ENCODE measurements around the gene PGM5. TPM values are rescaled to one million over a fixed set of nuclear protein-coding genes. Genes with fewer than 3 reads are reported as not detected.
A peak's percentile ranks its signal among the peaks of the same experiment; 100 is the strongest.

Gene PGM5
- total RNA-seq, 2 donors from 2014 or later: 258 to 276 TPM

DNA sequence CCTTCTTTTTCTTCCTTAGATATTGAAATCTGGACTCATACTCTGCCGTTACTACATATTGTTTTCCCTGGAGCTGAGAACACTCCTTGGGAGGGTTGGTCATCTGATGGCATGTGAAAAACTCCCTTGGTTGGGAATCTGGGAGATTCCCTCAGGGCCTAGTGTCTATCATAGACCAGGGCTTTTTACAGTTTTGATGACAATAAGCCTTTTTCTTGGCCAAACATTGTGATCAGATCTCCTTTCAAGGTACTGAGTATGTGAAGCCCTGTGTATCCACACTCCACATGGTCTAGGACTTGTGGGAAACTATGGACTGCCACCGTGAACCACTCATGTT, 151.4 kb downstream of the PGM5 start:
- ATAC-seq (peak in 1 of 2 donors; percentile 19), DNase-seq (no peak)
- intact Hi-C loops (cut with DNase I): loop anchor here in 1 of 2 donors (10.0 kb wide), 1 partner anchor 93 kb away; no protein-coding TSS in a partner anchor

DNA sequence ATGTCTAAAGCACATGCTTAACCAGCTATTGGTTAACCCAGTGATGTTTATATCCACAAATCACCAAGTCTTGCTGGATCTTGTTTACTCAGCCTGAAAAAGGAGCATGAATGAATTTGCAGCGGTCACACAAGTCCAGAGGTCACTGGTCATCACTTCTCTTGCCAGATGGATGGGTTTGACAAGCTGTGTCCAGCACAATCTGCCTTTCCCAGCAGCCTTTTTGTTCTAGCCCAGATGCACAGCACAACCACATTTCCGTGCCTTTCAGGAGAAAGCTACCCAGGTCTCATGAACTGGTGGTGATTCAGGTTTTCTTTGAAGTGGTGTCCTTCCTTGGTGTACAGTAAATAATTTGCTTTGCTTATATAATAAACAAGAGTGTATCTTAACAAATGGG, 152.1 kb downstream of the PGM5 start:
- ATAC-seq: no peak
- intact Hi-C loops (cut with DNase I): loop anchor here in 1 of 2 donors (10.0 kb wide), 1 partner anchor 94 kb away; no protein-coding TSS in a partner anchor

DNA sequence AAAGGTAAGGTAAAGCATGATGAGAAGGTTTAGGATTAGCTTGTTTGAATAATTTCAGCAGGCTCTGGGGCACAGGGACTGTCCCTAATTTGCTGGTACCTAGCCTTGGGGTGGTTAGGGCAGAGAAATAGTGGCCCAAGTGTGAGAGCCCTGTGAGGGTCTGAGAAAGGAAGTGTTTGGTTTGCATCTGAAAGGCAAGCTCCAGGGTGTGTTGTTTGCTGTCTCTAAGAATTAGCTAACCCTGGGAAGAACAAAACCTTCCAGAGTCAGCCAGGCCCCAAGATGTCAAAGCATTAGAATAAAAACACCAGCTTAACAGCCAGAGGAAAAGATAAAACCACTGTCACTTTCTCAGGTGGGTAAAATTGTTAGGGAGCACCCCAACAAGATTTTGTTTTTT, 153.3 kb downstream of the PGM5 start:
- intact Hi-C loops (cut with DNase I): loop anchor here in 1 of 2 donors (10.0 kb wide), 2 partner anchors 55 to 95 kb away; no protein-coding TSS in a partner anchor
- no peak for ATAC-seq
- no peak for DNase-seq

More for the DNA sequence above, 152.1 kb downstream of the PGM5 start:
- DNase-seq: no peak

DNA sequence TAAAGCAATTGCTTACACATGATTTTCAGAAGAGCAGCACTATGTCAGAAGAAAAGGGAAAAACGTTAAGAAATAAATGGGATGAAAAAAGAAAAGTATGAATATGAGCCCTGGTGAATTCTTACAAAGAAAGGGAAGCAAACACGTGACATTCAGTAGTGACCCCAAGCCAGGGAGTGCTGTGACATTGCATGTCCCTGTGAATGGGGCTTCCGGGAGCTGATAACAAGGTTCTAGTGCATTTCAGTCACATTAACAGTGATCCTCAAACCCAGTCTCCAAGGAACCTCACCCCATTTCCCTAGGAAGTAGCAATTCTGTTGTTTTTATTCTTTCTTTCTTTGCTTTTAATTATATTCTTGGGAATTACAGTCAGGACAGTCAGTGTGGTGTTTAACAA, 157.0 kb downstream of the PGM5 start:
- DNase-seq (no peak), ATAC-seq (peak in 1 of 2 donors; percentile 53)
- intact Hi-C loops (cut with DNase I): loop anchor here in 1 of 2 donors (10.0 kb wide), 1 partner anchor 51 kb away; no protein-coding TSS in a partner anchor

DNA sequence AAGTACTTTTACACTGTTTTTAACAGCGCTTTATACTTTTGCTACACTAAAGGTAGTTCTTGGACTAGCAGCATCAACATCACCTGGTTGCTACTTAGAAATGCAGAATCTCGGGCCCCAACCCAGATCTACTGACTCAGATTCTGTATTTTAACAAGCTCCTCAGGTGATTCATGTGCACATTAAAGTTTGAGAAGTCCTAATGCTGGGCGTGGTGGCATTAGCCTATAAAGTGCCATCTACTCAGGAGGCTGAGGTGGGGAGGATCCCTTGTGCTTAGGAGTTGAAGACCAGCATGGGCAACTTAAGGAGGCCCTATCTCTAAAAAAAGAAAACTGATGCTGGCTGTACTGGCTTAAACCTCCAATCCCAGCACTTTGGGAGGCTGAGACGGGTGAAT, 157.6 kb downstream of the PGM5 start:
- ATAC-seq (no peak), DNase-seq (no peak)
- intact Hi-C loops (cut with DNase I): loop anchor here in 1 of 2 donors (10.0 kb wide), 1 partner anchor 51 kb away; no protein-coding TSS in a partner anchor

DNA sequence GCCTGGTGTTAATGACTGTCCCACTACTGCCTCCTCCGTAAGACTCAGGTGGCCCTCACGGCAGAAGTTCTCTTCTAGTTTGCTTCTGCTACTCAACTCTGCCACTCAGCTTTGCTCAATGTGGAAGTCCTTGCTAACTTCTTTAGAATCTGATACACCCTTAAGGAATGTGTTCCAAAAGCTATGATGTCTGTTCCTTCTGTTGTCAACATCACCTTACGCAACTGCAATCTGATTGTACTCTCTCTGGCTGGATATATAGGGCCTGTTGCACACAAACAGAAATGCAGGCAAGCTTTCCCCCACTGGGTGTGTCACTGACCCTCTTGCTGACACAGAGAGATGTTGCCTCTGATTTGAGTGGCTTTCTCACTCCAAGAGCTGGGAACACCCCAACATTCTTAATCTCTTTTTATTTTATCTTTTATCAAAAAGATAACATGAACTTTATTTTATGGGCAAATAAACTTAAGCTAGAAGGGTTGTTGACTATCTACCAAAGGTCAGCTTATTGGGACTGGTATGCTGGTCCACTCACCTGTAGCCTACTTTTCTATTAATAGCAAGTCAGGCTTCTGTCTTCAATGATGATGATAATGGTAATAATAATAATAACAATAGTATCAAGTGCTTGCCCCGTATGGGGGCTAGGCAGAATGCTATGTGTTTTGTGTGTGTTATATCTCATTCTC, 159.1 kb downstream of the PGM5 start:
- intact Hi-C loops (cut with DNase I): loop anchor here in 1 of 2 donors (10.0 kb wide), 1 partner anchor 49 kb away; no protein-coding TSS in a partner anchor
- DNase-seq: no peak
- peak in 1 of 2 donors; percentile 57 for ATAC-seq

DNA sequence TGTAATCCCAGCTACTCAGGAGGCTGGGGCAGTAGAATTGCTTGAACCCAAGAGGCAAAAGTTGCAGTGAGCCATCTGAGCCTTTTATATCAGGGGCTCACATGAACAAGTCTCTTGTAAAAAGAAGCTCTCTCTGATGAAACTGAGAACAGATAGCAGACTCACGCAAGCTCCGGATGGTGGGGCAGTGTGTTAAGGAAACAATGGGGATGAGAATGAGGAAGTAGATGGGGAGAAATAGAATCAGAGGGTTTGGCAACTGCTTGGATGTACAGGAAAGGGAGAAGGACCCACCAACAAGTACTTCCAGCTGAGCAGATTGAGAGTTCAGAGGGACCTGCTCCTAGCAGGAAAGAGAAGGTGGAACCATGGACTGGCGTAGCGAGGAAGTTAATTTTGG, 165.7 kb downstream of the PGM5 start:
- DNase-seq: no peak
- ATAC-seq: no peak
- intact Hi-C loops (cut with DNase I): no loop called here

DNA sequence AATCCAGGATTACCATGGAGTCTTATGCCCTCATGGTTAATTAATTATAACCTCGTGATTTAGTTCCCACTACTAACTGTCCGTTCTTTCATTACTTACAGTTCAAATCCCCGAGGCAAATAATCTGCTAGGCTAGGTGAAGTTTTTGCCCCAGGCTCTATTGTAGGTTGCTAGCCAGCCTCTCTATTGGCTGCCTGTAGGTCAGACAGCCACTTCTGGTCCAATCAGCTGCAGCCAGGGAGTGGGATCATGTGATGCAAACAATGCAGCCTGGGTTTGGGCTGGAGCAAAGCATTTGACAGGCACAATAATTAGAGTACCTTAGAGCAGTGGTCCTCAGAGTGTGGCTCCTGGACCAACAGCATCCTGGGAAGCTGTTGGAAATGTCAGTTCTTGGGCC, 166.5 kb downstream of the PGM5 start:
- ATAC-seq (no peak), DNase-seq (no peak)
- intact Hi-C loops (cut with DNase I): no loop called here

DNA sequence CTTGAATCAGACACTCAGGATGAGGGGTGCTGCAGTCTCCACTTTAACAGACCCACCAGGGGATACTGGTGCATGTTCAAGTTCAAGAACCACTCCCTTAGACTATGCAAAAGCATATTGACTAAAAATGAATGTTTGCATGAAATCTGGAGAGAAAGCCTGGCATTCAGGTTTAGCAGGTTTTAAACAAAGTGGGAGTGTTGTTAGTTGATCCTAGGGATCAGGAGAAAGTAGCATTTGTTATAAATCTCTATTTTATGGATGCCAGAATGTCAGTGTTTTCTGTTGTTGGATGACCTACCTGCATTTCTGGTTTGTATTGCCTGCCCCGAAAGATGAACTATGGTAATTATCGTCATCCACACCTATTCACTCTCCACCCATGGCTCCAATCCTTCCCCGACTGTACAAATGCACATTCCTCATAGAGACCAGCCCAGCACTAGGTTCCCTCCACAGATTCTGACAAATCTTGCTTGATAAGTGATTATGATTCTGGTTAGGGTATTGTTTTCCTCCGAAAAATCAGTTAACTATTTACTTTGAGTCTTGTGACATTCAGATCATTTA, 167.0 kb downstream of the PGM5 start:
- no peak for DNase-seq
- intact Hi-C loops (cut with DNase I): no loop called here

DNA sequence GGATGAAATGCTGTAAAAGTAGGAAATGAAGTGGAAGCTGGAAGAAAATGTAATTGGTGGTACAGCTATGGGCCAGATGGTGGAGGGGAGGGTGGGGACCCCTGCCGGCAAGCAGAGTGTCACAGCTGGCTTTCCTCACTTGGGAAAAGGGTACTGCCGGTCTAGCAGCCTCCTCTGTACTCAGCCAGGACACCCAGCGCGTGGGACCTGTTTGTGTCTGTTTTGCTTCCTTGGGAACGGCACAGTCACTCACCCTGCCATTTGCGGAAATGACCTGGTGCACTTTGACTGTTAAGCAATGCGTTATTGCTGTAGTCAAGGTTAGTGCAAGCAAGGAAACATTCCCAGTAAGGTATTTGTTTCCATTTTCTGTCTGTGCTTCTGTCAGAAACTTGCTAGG, 174.2 kb downstream of the PGM5 start:
- intact Hi-C loops (cut with DNase I): no loop called here
- peak; percentile 83 for DNase-seq
- peak; percentile 89 to 93 for ATAC-seq

More for the DNA sequence above, 167.0 kb downstream of the PGM5 start:
- ATAC-seq: no peak

DNA sequence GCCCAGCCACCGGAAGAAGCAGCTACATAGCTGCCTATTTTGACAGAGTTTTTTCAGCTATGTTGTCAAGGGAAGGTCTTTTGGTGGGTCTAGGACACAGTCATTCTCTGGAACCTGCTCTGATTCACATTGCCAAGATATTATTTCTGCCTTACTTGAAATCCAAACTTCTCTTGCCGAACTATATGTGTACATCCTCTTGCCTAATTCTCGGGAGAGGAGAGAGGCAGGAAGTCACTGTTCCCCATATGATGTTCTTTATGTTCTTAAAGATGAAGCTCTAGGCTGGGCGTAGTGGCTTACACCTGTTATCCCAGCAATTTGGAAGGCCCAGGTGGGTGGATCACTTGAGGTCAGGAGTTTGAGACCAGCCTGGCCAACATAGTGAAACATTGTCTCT, 175.7 kb downstream of the PGM5 start:
- intact Hi-C loops (cut with DNase I): no loop called here
- no peak for ATAC-seq
- no peak for DNase-seq

DNA sequence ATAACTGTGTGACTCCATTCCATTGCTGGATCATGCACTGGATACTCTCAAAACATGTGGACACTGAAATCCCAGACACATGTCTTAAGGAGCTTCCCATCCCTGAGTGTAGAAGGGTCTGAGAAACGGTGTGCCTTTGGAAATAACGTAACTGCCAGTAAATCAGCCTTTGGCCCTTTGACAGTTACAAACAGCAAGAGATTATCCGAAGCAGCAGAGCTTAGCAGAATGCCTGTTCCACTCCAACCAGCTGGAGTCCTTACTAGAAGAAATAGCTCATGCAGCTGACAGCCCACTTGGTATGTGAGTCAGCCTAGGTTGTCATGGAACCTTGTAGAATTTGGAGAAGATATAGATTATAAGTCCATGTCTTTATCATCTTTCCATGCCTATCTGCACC, 177.3 kb downstream of the PGM5 start:
- intact Hi-C loops (cut with DNase I): no loop called here
- DNase-seq: no peak
- ATAC-seq: no peak

DNA sequence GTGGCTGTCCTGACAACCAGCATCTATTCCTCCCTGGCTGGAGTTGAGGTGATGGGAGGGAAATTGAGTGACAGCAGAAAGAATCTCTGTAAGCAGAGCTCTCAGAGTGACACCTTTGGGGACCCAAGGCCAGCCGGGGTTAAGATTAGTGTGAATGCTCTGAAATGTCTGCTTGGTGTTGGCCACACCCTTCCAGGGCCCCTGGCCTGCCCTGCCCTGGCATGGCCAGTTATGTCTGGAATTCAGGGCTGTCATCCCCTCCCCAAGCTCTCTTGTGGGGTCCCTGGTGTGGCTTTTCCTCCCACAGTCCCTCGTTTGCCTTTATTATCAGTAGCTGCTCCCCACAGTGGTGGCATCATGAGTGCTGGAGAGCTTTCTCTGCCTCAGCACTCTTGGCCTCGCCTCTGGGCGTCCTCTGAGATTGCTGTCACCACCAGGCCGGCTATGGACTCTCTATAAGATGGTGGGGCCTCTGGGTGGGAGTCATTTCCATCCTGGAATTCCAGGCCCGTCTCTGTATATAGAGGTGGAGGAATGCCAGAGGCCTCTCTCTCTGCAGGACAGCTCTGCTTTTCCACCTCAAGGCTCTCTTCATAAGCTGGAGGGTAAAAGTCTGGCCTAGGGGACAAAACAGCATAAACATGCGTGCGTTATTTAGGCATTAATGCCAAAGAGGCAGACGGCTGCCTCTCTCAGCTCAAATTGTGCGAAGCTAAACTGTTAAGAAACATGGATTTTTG, 180.6 kb downstream of the PGM5 start:
- peak; percentile 45 for DNase-seq
- ATAC-seq: peak; percentile 56 to 60
- intact Hi-C loops (cut with DNase I): no loop called here

DNA sequence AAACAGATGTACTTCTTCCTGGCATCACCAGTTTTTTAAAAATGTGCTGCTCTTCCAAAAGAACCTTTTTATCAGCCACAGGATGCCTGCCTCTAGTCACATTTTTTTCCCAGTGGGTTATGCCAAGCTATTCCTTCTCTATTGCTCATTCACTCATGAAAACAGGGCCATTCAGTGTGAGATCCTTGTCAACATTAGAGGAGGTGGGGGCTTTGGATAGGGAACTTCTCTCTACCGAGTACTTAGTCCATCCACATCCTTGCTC, 181.1 kb downstream of the PGM5 start:
- intact Hi-C loops (cut with DNase I): no loop called here
- ATAC-seq (no peak), DNase-seq (no peak)

DNA sequence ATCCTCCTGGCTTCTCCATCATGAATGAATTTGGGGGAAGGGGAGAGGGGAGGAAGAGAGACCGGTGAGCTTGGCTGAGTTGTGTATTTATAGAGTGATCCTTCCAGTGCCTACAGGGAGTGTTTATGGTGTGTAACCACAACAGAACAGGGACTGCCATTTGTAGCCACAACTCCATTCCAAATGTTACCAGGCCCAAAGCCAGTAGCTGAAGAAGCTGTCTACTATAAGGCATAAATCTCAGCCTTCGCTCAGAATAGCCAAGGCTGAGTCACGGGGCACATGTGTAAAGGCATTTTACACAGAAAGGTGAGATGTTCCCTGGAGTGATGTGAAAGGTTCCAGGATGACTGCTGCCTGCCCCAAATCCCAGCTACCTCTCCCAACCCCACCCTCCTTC, 181.8 kb downstream of the PGM5 start:
- DNase-seq (peak; percentile 42), ATAC-seq (peak; percentile 46 to 79)
- intact Hi-C loops (cut with DNase I): no loop called here

DNA sequence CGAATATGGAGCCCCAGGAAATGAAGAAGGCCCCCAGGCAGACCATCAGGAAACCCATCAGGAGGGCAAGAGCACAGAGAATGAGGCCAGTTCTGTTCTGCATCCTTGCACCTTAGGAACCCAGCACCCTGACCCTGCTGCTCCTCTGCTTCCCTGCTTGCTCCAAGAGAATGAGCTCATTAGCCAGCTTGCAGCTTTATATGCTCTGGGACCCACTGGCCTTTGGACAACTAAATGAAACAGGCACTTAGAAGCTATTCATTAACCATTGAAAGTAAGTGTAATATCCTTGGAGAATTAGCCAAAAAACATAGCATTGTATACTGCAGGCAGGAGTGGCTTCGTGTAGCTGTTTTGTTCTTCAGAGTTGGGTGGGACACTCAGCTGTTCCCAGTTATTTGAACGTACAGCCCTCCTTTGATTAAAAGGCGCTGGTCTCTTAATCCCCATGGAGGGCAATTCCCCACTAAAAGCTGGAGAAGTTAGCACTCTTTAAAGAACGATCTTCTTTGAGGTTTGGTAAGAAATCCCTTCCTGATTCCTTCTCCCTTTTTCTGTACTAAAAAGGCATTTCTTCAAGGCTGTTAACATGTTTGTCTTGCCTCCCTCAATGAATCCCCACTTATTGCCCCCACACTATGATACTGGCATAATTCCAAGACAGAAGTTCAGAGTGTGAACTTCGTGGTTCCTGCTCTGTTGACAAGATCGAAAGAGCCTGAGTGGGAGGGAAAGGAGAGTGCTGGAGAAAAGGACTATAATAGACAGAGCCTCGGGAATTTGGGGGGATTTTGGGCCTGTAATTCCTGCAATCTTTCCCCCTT, 184.5 kb downstream of the PGM5 start, which contains the start of gene TMEM252:
Gene TMEM252, minus strand, starts transcription at position 172 of the 824 bp plus-strand sequence. Its CDS starts 69 bp downstream, at position 103.
- ATAC-seq: no peak
- intact Hi-C loops (cut with DNase I): no loop called here

DNA sequence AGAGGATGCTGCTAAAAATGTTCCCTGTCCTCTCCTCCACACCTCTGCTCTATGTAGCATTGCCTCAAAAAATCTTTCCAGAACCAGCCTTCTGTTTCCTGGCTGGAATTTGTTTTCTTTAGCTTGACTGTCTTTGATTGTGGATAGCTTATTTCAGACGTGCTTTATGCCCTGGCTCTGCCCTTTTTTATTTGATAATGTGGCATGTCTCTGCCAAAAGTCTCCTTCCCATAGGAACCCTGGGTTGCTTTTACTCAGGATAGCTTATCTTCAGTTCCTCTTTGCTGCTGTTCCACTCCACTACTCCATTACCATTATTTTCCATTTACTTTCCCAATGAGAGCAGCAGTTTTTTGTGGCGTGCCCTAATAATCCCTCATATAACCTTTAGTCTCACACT, 185.2 kb downstream of the PGM5 start:
- ATAC-seq (peak; percentile 5 to 29), DNase-seq (no peak)
- intact Hi-C loops (cut with DNase I): no loop called here

More for the DNA sequence above, 184.5 kb downstream of the PGM5 start, which contains the start of gene TMEM252:
- no peak for DNase-seq

DNA sequence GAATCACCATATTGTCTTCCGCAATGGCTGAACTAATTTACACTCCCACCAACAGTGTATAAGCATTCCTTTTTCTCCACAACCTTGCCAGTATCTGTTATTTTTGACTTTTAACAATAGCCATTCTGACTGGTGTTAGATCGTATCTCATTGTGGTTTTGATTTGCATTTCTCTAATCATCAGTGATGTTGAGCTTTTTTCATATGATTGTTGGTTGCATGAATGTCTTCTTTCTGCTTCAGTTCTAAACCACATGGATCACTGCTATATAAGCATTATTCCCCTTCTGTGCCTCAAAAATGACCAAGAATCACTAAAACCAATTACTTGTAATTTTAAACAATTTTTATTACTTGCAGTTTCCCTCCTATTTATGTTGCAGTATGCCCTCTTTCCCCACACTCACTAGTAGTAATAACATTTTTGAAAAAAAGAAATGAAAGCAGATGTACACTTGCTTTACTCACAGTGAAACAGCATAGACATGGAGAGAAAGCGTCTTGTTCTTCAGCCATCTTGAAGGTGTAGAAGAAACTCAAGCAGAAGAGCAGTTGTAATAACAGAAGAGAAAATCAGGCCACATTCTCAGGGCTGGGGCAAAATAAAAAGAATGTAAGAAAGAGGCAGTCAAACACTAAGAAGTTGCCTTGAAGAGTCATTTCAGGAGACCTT, 188.8 kb downstream of the PGM5 start:
- intact Hi-C loops (cut with DNase I): no loop called here
- no peak for DNase-seq
- no peak for ATAC-seq

Data from left cardiac atrium (tissue), 4 donors.